HCT116 (cell line): Measurements from ENCODE around the gene FBN1. TPM values are rescaled to one million over a fixed set of nuclear protein-coding genes. Genes with fewer than 3 reads are reported as not detected.

ENCODE experiments used
- ATAC-seq: fragments of 200-7000 bp; cut with Tn5 transposase; 2 replicates; pipeline ENCODE4 v1.9.1; 2020; ENCODE audit warnings: mild to moderate bottlenecking, moderate library complexity
- BruUV-seq: library from RNA; stranded (reverse); fragments of 400-500 nt; replicated peaks from 2 replicates; lab custom pipeline; 2021; lab: Mats Ljungman, UMichigan
- CTCF ChIA-PET: fragments of 300-600 bp; sonication (Branson Sonifier 250); formaldehyde crosslinking; loops from one replicate; lab custom pipeline; 2021; ENCODE audit warnings: antibody characterized with exemption; lab: Charles Lee
- POLR2A ChIA-PET: fragments of 300-600, 350-600 bp; sonication (Branson Sonifier 250); formaldehyde crosslinking; loops from one replicate; lab custom pipeline; 2021; ENCODE audit warnings: antibody characterized with exemption; lab: Charles Lee
- RAD21 ChIA-PET, 2 experiments: fragments of 300-600 bp; sonication (Branson Sonifier 250); formaldehyde crosslinking; loops; one replicate each; lab custom pipeline; 2023; ENCODE audit warnings: low total read pairs in 2 of 2; ENCODE audit not compliant: uncharacterized antibody in 2 of 2, unreplicated experiment in 2 of 2, low non-redundant PET in 1 of 2; lab: Charles Lee
- DNase-seq: peaks from one replicate; pipeline ENCODE4 v3.0.0-alpha.2; 2010; ENCODE audit warnings: low read depth, low spot score
- H2AFZ ChIP-seq: fragments of 200-600 bp; shearing (Covaris generic), sonication (generic); 2 replicates; pipeline ENCODE4 v1.6.1; 2017; ENCODE audit warnings: low read depth, mixed run types, mixed read lengths, antibody characterized with exemption, low read length; ENCODE audit not compliant: poor library complexity, severe bottlenecking
- H3K27ac ChIP-seq: 2 replicates; pipeline ENCODE4 v1.5.1; 2012; ENCODE audit warnings: low read depth, low read length
- H3K27me3 ChIP-seq: fragments of 200-600 bp; sonication (generic); 2 replicates; pipeline ENCODE4 v1.6.1; 2016; ENCODE audit warnings: mixed run types, low read length, mixed read lengths; ENCODE audit not compliant: insufficient read depth
- H3K36me3 ChIP-seq, 2 experiments: fragments of 200-500 bp in 1 of 2; fragments of 200-600 bp in 1 of 2; sonication (Bioruptor generic) in 1 of 2; sonication (generic) in 1 of 2; 2 replicates each; pipeline versions ENCODE4 v1.5.1 to v1.6.1; 2014 to 2016; ENCODE audit warnings: low read length in 2 of 2, inconsistent platforms in 1 of 2, mixed read lengths in 1 of 2, mixed run types in 1 of 2; ENCODE audit not compliant: insufficient read depth in 2 of 2, control insufficient read depth in 1 of 2
- H3K4me1 ChIP-seq, 2 experiments: fragments of 200-600 bp in 1 of 2; sonication (generic) in 1 of 2; 2 replicates each; pipeline versions ENCODE4 v1.5.1 to v1.6.1; 2012 to 2017; ENCODE audit warnings: low read length in 2 of 2, inconsistent platforms in 1 of 2, mild to moderate bottlenecking in 1 of 2, mixed read lengths in 1 of 2, mixed run types in 1 of 2, moderate library complexity in 1 of 2; ENCODE audit not compliant: insufficient read depth in 2 of 2, control insufficient read depth in 1 of 2
- H3K4me2 ChIP-seq: fragments of 200-600 bp; sonication (generic); 2 replicates; pipeline ENCODE4 v1.6.1; 2017; ENCODE audit warnings: mixed run types, low read length, mixed read lengths
- H3K4me3 ChIP-seq, 2 experiments: fragments of 200-600 bp in 1 of 2; sonication (generic) in 1 of 2; replicated peaks in 1 of 2; 2 replicates each; pipeline ENCODE4 v1.5.1; 2011 to 2016; ENCODE audit warnings: low read length in 2 of 2, control low read depth in 1 of 2, low read depth in 1 of 2, mild to moderate bottlenecking in 1 of 2, mixed read lengths in 1 of 2, mixed run types in 1 of 2
- H3K79me2 ChIP-seq: fragments of 200-600 bp; sonication (generic); 2 replicates; pipeline ENCODE4 v1.6.1; 2017; ENCODE audit warnings: mild to moderate bottlenecking, mixed run types, low read length, moderate library complexity, mixed read lengths; ENCODE audit not compliant: insufficient read depth
- H3K9ac ChIP-seq: fragments of 200-600 bp; sonication (generic); 2 replicates; pipeline ENCODE4 v1.6.1; 2016; ENCODE audit warnings: low read length, mixed read lengths
- H3K9me2 ChIP-seq: fragments of 200-600 bp; sonication (generic), shearing (Covaris generic); 2 replicates; pipeline ENCODE4 v1.6.1; 2017; ENCODE audit warnings: mixed run types, mild to moderate bottlenecking, moderate library complexity; ENCODE audit not compliant: insufficient read depth
- H3K9me3 ChIP-seq, 2 experiments: fragments of 200-500 bp in 1 of 2; fragments of 200-600 bp in 1 of 2; sonication (Bioruptor generic) in 1 of 2; sonication (generic) in 1 of 2; 2 replicates each; pipeline ENCODE4 v1.6.1; 2014 to 2017; ENCODE audit warnings: low read length in 2 of 2, mixed read lengths in 2 of 2, inconsistent platforms in 1 of 2, low read depth in 1 of 2, mild to moderate bottlenecking in 1 of 2, mixed run types in 1 of 2, moderate library complexity in 1 of 2; ENCODE audit not compliant: control insufficient read depth in 1 of 2, insufficient read depth in 1 of 2
- H4K20me1 ChIP-seq: fragments of 200-600 bp; sonication (generic), shearing (Covaris generic); 2 replicates; pipeline ENCODE4 v1.6.1; 2017; ENCODE audit warnings: mixed run types, mild to moderate bottlenecking, moderate library complexity; ENCODE audit not compliant: insufficient read depth
- ELF1 ChIP-seq: IDR thresholded peaks from 2 replicates; pipeline ENCODE4 v1.6.1; 2012; ENCODE audit warnings: low read depth, borderline replicate concordance
- FOSL1 ChIP-seq: IDR thresholded peaks from 2 replicates; pipeline ENCODE4 v1.6.1; 2012; ENCODE audit warnings: low read depth
- ZFX ChIP-seq: fragments of 450-650 bp; IDR thresholded peaks from 2 replicates; pipeline ENCODE4 v1.6.1; 2017
- ZNF274 ChIP-seq: fragments of 200-500 bp; sonication (Bioruptor generic); IDR thresholded peaks from 2 replicates; pipeline ENCODE4 v1.6.1; 2014; ENCODE audit warnings: mild to moderate bottlenecking, low read depth, low read length, inconsistent platforms
- intact Hi-C: fragments of 100-400 bp; cut with micrococcal nuclease; formaldehyde crosslinking; loops from 2 replicates; pipeline ENCODE4 v1.10.0; 2022
- total RNA-seq: library from RNA; stranded (reverse); gene quantifications from one replicate; pipeline ENCODE4 v1.2.1, GENCODE V29; 2021; ENCODE audit not compliant: unreplicated experiment

The FBN1 gene
- total RNA-seq, 1 experiment from 2014 or later: 1.7 TPM

DNA sequence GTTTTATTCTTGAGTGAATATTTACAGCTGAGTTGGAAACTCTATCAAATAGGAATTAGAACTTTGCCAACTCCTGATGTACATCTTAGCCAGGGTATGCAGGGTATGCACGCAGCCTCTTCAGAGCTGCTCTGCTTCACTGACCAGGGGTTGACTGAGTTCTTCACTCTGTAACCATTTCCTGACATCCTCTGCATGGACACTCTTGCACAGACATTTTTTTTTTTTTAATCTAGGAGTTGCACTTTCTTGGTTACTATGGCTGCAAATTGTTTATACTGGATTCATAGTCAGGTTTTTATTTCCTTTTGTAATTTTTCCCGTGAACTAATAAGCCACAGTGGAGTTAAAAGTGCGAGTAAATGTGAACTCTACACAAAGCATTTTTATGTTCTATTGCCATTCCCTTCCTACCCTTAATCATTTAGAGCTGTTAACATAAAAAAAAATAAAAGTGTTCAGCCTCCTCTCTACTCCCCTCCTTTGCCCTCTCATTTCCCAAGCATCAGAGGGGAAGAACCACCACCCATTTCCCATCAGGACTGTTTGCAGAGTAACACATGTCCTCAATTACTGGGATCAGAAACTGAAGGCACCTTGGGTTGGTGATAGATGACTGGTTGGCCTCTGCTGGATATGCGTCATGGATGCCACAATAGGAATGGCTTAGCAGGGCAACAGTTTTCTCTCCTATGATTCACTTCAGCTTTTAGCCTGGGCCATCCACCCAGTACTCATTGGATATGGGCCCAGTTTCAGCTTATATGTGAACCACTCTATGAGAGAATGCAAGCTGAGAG, 260.3 kb downstream of the FBN1 start:
- POLR2A ChIA-PET: no interaction called here
- Histone ChIP-seq H3K27me3 (no peaks in the 10 kb centered on the region), H3K9me3 (no peaks in the 10 kb centered on the region), H2AFZ (no peak overlapping the region), H3K27ac (no peak overlapping the region), H3K4me3 (no peak overlapping the region), H3K79me2 (no peaks in the 10 kb centered on the region), H4K20me1 (no peaks in the 10 kb centered on the region), H3K36me3 (no peaks in the 10 kb centered on the region), H3K4me1 (peaks cover 3 to 34% of the 10 kb centered on the region in 2 experiments; a peak in 3 of 4 replicates), H3K9ac (no peak overlapping the region), H3K9me2 (no peaks in the 10 kb centered on the region), H3K4me2 (peak overlapping the region; percentile 31)
- DNase-seq (no peak), ATAC-seq (no peak)
- RAD21 ChIA-PET: no interaction called here
- BruUV-seq: no TSS peak
- CTCF ChIA-PET: no interaction called here
- intact Hi-C loops: loop anchor here (5.0 kb wide), 1 partner anchor 62 kb away; no protein-coding TSS in a partner anchor
- no peak for TF ChIP-seq ZNF274
- no peak for TF ChIP-seq ELF1

DNA sequence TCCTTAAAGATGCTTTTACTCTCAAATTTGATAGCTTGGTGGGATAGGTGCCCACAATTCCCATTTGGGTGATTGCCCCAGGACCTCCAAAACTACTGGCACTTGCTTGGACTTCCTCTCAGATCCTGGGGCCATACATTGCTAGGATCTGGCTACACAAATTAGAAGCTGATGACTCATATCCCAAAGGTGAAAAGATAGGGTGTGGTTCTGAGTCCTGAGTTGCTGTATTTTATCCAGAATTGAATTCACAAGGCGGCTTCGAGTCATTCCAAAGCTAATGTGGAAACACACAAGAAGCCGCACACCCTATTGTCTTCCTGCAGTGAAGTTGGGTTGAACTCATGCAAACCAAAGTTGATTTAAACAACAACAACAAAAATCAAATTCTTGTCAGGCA, 260.9 kb downstream of the FBN1 start:
- RAD21 ChIA-PET: no interaction called here
- ATAC-seq: no peak
- H3K27me3 ChIP-seq: no peaks in the 10 kb centered on the region

More for the DNA sequence above, 260.9 kb downstream of the FBN1 start:
- Histone ChIP-seq H2AFZ (no peak overlapping the region), H3K9me3 (no peaks in the 10 kb centered on the region), H3K27ac (no peak overlapping the region), H3K9me2 (no peaks in the 10 kb centered on the region), H3K79me2 (no peaks in the 10 kb centered on the region), H3K4me1 (peaks cover 3 to 28% of the 10 kb centered on the region in 2 experiments; a peak in 3 of 4 replicates), H3K36me3 (no peaks in the 10 kb centered on the region), H3K4me3 (no peak overlapping the region)
- POLR2A ChIA-PET: no interaction called here
- CTCF ChIA-PET: no interaction called here
- no TSS peak for BruUV-seq
- intact Hi-C loops: loop anchor here (5.0 kb wide), 1 partner anchor 63 kb away; no protein-coding TSS in a partner anchor
- no peak for TF ChIP-seq ZFX
- TF ChIP-seq FOSL1: peak; percentile 20; the same call in 1 of the 2 replicates
- TF ChIP-seq, all 23 proteins: peak for 1
- Histone ChIP-seq H4K20me1 (no peaks in the 10 kb centered on the region), H3K9ac (no peak overlapping the region), H3K4me2 (peak overlapping the region; percentile 31)
- no peak for DNase-seq
